Hepatocyte (in vitro differentiated cells): ENCODE results near the gene NIPAL3. TPM values are rescaled to one million over a fixed set of nuclear protein-coding genes. Genes with fewer than 3 reads are reported as not detected.
"Not testable (repeated sequence)": the region's sequence is repeated elsewhere in the genome, so short reads cannot be mapped to it uniquely, and the experiment has no call there.

ENCODE experiments used
- DNase-seq: peaks from one replicate; pipeline ENCODE4 v3.0.0-alpha.2; 2016; ENCODE audit warnings: low spot score
- H2AFZ ChIP-seq: fragments of 200-600 bp; sonication (generic); 2 replicates; pipeline ENCODE4 v1.6.0; 2016; ENCODE audit warnings: antibody characterized with exemption, mild to moderate bottlenecking
- H3K27ac ChIP-seq: fragments of 200-600 bp; sonication (generic); 2 replicates; pipeline ENCODE4 v1.5.1; 2016; ENCODE audit warnings: mild to moderate bottlenecking
- H3K27me3 ChIP-seq: fragments of 200-600 bp; sonication (generic); 2 replicates; pipeline ENCODE4 v1.6.1; 2016
- H3K36me3 ChIP-seq: fragments of 200-600 bp; sonication (generic); replicated peaks from 2 replicates; pipeline ENCODE4 v1.5.1; 2016; ENCODE audit warnings: low read depth; ENCODE audit not compliant: insufficient read depth
- H3K4me1 ChIP-seq: fragments of 200-600 bp; sonication (generic); 2 replicates; pipeline ENCODE4 v1.5.1; 2016; ENCODE audit warnings: mild to moderate bottlenecking, moderate library complexity; ENCODE audit not compliant: insufficient read depth
- H3K4me2 ChIP-seq: fragments of 200-600 bp; sonication (generic); 2 replicates; pipeline ENCODE4 v1.6.0; 2016
- H3K4me3 ChIP-seq: fragments of 200-600 bp; sonication (generic); 2 replicates; pipeline ENCODE4 v1.5.1; 2016; ENCODE audit warnings: mild to moderate bottlenecking
- H3K79me2 ChIP-seq: fragments of 200-600 bp; sonication (generic); 2 replicates; pipeline ENCODE4 v1.6.0; 2017; ENCODE audit warnings: mild to moderate bottlenecking
- H3K9me2 ChIP-seq: fragments of 200-600 bp; sonication (generic); replicated peaks from 2 replicates; pipeline ENCODE4 v1.6.0; 2017; ENCODE audit warnings: mild to moderate bottlenecking; ENCODE audit not compliant: insufficient read depth
- H3K9me3 ChIP-seq: fragments of 200-600 bp; sonication (generic); 2 replicates; pipeline ENCODE4 v1.5.1; 2016; ENCODE audit warnings: low read depth, mild to moderate bottlenecking
- H4K20me1 ChIP-seq: fragments of 200-600 bp; sonication (generic); 2 replicates; pipeline ENCODE4 v1.6.0; 2016; ENCODE audit warnings: mild to moderate bottlenecking; ENCODE audit not compliant: insufficient read depth, poor library complexity, severe bottlenecking
- CTCF ChIP-seq: fragments of 200-600 bp; sonication (generic); IDR thresholded peaks from 2 replicates; pipeline ENCODE4 v1.5.1; 2016; ENCODE audit warnings: antibody characterized with exemption, mild to moderate bottlenecking; ENCODE audit not compliant: poor library complexity
- EZH2 ChIP-seq: fragments of 200-600 bp; sonication (generic); IDR thresholded peaks from 2 replicates; pipeline ENCODE4 v1.6.1; 2016; ENCODE audit warnings: antibody characterized with exemption, mild to moderate bottlenecking, borderline replicate concordance
- EZH2phosphoT487 ChIP-seq: fragments of 200-600 bp; sonication (generic); IDR thresholded peaks from one replicate; pipeline ENCODE4 v1.6.1; 2018; ENCODE audit warnings: antibody characterized with exemption, mild to moderate bottlenecking, low read depth, moderate library complexity; ENCODE audit not compliant: unreplicated experiment, severe bottlenecking
- WGBS: methylation state at CpG from one replicate; pipeline ENCODE4 v1.1.6; 2016; ENCODE audit warnings: low lambda C conversion rate; ENCODE audit errors: missing lambda C conversion rate; 5-methylcytosine and 5-hydroxymethylcytosine counted together
- polyA plus RNA-seq: library from polyadenylated mRNA; unstranded; fragments of >200 nt; fragmentation: Nextera tagmentation; extraction: Ambion mirVana; gene quantifications from 2 replicates; pipeline ENCODE4 v1.2.1, GENCODE V29; 2016
- total RNA-seq: library from RNA; depleted of rRNA; stranded (reverse); fragments of >200 nt; gene quantifications from 2 replicates; pipeline ENCODE4 v1.2.3, GENCODE V29; 2014

Gene NIPAL3
- total and polyA plus RNA-seq, 2 experiments from 2014 or later, result 26.6 to 27.3 TPM

GRCh38 chr1:24489674-24490073 lies 74.1 kb downstream of the NIPAL3 start:
- Histone ChIP-seq H2AFZ (no peak overlapping the region), H3K4me3 (no peak overlapping the region), H3K9me2 (no peaks in the 10 kb centered on the region), H3K36me3 (no peaks in the 10 kb centered on the region), H3K27me3 (no peaks in the 10 kb centered on the region), H4K20me1 (no peaks in the 10 kb centered on the region), H3K4me2 (no peak overlapping the region), H3K9me3 (no peaks in the 10 kb centered on the region), H3K4me1 (no peaks in the 10 kb centered on the region), H3K79me2 (no peaks in the 10 kb centered on the region), H3K27ac (no peak overlapping the region)
- 93% methylated on average over 13 of the region's 13 CpGs for WGBS
- DNase-seq, result no peak
- no peak for TF ChIP-seq EZH2phosphoT487
- TF ChIP-seq EZH2, result no peak
- no peak for TF ChIP-seq CTCF

- 99% methylated on average over 14 of the region's 18 CpGs for WGBS
- TF ChIP-seq CTCF (no peak), EZH2 (no peak), EZH2phosphoT487 (no peak)
- H3K36me3 ChIP-seq, result no peaks in the 10 kb centered on the region
- H3K4me3 ChIP-seq, result no peak overlapping the region
- no peak overlapping the region for H2AFZ ChIP-seq
- H3K4me2 ChIP-seq, result no peak overlapping the region
- H3K27me3 ChIP-seq, result no peaks in the 10 kb centered on the region
- H3K79me2 ChIP-seq, result no peaks in the 10 kb centered on the region
- H3K27ac ChIP-seq, result no peak overlapping the region
- no peaks in the 10 kb centered on the region for H3K9me2 ChIP-seq
- no peaks in the 10 kb centered on the region for H3K4me1 ChIP-seq
- no peaks in the 10 kb centered on the region for H4K20me1 ChIP-seq
- H3K9me3 ChIP-seq, result no peaks in the 10 kb centered on the region
- DNase-seq, result no peak
These were observed 74.6 kb downstream of the NIPAL3 start for GRCh38 chr1:24490101-24490781.

GRCh38 chr1:24491577-24492360 lies 76.2 kb downstream of the NIPAL3 start:
- H3K9me3 ChIP-seq, result no peaks in the 10 kb centered on the region
- H3K79me2 ChIP-seq, result no peaks in the 10 kb centered on the region
- H4K20me1 ChIP-seq, result no peaks in the 10 kb centered on the region
- no peak overlapping the region for H3K27ac ChIP-seq
- DNase-seq, result no peak
- no peak for TF ChIP-seq EZH2
- TF ChIP-seq EZH2phosphoT487, result no peak
- no peaks in the 10 kb centered on the region for H3K27me3 ChIP-seq
- no peaks in the 10 kb centered on the region for H3K9me2 ChIP-seq
- H3K4me3 ChIP-seq, result no peak overlapping the region
- no peaks in the 10 kb centered on the region for H3K4me1 ChIP-seq
- H3K4me2 ChIP-seq, result no peak overlapping the region
- no peak overlapping the region for H2AFZ ChIP-seq
- no peaks in the 10 kb centered on the region for H3K36me3 ChIP-seq
- WGBS, result 45% methylated on average over 15 of the region's 15 CpGs

- not testable (repeated sequence) for H3K9me3 ChIP-seq
These were observed 77.3 kb downstream of the NIPAL3 start for GRCh38 chr1:24492935-24493334.

More at GRCh38 chr1:24492935-24493334, 77.3 kb downstream of the NIPAL3 start:
- not testable (repeated sequence) for H3K27me3 ChIP-seq, H3K4me2 ChIP-seq, H3K4me1 ChIP-seq, H3K36me3 ChIP-seq, H4K20me1 ChIP-seq, H2AFZ ChIP-seq, DNase-seq, H3K4me3 ChIP-seq, H3K27ac ChIP-seq, H3K9me2 ChIP-seq, H3K79me2 ChIP-seq
- WGBS, result 81% methylated on average over 9 of the region's 9 CpGs
